ENCODE data around the gene RPL37A.

GRCh38 chr2:216540920-216541319 lies 42.3 kb downstream of the RPL37A start:
- TF ChIP-seq POLR2A (IDR thresholded peaks at IDR 0.05) (no peak), CTCF (IDR thresholded peaks at IDR 0.05) (no peak)
